ELF-1 (cell line): Measurements from ENCODE around the gene EMSY.
"Not testable (repeated sequence)": the region's sequence is repeated elsewhere in the genome, so short reads cannot be mapped to it uniquely, and the experiment has no call there.

Experiments used
- DNase-seq: peaks from one replicate; pipeline ENCODE4 v3.0.0-alpha.2; 2016; ENCODE audit warnings: low read depth, low spot score

Gene EMSY

DNA sequence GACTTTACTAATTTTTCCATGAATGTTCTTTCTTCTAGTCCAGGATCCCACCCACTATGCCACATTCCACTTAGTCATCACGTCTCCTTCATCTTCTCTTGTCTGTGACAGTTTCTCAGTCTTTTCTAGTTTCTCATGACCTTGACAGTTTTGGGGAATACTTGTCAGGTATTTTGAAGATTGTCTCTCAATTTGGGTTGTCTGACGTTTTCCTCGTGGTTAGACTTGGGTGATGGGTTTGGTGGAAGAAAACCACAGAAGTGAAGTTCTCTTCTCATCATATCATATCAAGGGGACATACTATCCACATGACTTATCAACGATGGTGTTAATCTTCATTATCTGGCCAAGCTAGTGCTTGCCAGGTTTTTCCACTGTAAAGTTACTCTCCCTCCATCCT is 123.3 kb downstream of the EMSY start:
- DNase-seq: no peak

DNA sequence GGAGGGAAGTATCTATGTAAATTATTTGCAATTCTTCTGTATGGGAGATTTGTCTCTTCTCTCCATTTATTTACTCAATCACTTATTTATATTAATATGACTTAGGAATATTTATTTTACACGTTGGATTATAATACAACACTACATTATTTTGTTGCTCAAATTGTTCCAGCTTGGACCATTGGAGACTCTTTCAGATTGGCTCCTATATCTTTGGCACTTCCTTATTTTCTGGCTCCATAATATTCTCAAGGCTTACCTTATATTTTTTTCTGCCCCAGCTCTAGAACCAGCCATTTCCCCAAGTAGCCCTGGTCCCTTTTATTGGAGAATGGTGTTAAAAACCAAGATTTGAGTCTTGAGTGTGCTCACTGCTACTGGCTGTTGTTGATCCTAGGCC is 123.8 kb downstream of the EMSY start:
- no peak for DNase-seq

DNA sequence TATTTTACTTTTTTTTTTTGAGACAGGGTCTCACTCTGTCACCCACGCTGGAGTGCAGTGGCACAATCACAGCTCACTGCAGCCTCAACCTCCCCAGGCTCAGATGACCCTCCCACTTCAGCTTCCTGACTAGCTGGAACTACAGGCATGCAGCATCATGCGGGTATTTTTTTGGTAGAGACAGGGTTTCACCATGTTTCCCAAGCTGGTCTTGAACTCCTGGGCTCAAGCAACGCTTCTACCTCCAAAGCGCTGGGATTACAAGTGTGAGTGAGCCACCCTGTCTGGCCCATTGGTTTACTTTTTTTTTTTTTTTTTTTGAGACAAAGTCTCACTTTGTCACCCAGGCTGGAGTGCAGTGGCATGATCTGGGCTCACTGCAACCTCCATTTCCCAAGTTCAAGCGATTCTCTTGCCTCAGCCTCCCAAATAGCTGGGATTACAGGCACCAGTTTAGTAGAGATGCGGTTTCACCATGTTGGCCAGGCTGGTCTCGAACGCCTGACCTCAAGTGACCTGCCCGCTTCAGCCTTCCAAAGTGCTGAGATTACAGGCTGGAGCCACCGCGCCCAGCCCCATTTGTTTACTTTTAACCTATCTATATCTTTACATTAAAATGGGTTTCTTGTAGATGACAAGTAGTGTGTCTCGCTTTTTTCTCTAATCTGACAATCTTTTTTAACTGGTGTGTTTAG is 127.5 kb downstream of the EMSY start:
- DNase-seq: not testable (repeated sequence)

- DNase-seq: peak; percentile 54
Observed at GRCh38 chr11:76574406-76574805, 129.6 kb downstream of the EMSY start.

DNA sequence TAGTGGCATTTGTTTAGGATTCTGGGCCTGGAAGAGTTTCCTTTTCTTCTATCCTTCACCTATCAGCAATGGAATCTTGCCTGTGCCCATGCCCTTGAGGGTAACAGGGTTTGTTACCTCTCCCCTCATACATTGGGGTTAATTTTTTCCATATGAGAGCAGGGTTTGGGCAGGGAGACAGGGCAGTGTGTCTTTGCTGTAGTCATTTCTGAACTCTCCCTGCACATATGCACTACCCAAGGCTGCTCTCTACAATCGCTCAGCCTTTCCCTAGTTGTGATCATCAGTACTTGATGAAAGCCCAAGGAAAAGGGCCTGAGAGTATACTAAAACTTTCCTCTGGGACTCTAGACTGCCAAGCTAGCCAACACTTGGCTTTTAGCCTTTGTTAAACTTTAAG is 130.1 kb downstream of the EMSY start:
- no peak for DNase-seq

DNA sequence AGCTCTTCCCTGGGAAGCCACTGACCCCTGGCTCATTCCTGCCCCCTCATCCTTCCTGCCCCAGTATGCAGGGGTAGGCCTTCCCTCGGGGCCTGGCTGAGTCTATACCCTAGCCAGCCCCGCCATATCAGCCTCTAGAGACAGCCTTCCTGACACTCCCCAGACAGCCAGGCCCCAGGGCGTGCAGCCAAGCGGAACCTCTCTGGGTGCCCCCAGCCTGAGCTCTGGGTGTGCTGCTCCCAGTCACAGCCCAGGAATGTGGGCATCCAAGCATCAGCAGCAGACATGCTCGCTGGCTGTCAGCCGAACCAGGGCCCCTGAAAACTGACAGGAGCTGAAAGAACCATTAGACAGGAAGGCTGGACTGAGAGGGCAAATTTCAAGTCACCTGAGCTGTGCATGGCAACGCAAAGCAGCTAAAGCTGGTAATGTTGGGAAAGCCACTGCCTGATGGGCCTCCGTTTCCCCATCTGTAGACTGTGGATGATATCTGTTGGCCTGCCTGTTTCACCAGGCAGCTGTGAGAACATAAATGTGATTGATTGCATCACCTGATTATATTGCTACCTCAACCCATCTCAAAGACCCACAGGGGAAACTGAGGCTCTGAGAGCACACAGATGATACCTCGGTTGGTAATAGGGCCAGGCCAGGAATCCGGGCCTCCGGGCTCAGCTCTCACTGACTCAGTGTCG is 132.6 kb downstream of the EMSY start:
- peak; percentile 96 for DNase-seq

DNA sequence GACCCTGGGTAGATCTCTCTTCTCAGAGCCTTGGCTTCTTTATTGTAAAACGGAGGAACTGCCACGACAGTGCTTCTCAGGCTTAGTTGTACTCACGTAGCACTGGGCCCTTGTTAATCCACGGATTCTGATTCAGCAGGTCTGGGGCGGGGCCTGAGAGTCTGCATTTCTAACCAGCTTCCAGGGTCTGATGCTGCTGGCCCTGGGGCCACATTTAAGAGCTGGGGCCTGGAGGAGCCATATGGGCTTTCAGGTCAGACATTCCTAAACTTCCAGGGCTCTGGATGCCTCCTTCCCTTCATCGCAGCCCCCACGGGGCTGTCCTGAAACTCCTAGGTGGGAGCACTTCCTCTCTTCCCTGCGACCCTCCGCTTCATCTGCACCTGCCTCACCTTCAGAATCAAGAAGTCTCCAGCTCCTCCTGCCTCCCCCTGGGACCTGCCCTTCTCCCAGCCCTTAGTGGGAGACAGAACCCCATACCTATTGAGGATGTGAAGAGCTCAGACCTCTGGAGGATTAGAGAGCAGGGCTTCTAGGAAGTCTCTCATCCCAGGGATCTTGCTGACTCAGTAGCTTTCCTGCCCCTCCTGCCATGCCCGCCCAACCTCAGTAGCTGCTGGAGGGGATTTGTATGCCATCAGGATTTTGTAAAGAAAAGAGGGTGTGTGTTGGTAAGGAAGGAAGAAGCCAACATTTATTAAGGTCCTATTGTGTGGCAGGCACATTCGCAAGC is 133.3 kb downstream of the EMSY start:
- peak; percentile 52 for DNase-seq

DNA sequence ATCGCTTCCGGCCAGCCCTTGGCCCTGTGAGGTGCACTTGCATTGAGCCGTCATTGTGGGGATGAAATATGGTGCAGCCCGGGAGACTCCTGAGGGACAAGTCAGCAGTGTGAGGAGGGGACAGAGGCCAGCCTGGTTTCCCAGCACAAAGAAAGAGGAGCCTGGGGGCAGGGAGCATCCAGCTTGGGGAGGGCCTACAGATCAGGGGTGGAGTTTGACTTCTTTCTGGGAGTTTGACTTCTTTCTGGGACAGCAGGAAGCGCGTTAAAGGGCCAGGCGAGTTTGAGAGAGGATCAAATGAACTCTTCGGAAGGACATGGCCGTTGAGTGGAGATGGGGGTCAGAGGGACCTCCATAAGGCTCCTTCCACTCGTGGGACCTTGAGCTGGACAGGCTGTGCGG is 133.8 kb downstream of the EMSY start:
- peak; percentile 96 for DNase-seq

GRCh38 chr11:76579056-76579751 is 134.4 kb downstream of the EMSY start:
- DNase-seq: peak; percentile 89

- DNase-seq: no peak
Observed at GRCh38 chr11:76579752-76580151, 134.9 kb downstream of the EMSY start.

- DNase-seq: not testable (repeated sequence)
Observed at GRCh38 chr11:76582471-76582870, 137.7 kb downstream of the EMSY start.

- no peak for DNase-seq
Observed at GRCh38 chr11:76587820-76588454, 143.1 kb downstream of the EMSY start.

- DNase-seq: peak; percentile 81
Observed at GRCh38 chr11:76588455-76589325, 143.9 kb downstream of the EMSY start.

- no peak for DNase-seq
Observed at GRCh38 chr11:76589477-76589876, 144.7 kb downstream of the EMSY start.

DNA sequence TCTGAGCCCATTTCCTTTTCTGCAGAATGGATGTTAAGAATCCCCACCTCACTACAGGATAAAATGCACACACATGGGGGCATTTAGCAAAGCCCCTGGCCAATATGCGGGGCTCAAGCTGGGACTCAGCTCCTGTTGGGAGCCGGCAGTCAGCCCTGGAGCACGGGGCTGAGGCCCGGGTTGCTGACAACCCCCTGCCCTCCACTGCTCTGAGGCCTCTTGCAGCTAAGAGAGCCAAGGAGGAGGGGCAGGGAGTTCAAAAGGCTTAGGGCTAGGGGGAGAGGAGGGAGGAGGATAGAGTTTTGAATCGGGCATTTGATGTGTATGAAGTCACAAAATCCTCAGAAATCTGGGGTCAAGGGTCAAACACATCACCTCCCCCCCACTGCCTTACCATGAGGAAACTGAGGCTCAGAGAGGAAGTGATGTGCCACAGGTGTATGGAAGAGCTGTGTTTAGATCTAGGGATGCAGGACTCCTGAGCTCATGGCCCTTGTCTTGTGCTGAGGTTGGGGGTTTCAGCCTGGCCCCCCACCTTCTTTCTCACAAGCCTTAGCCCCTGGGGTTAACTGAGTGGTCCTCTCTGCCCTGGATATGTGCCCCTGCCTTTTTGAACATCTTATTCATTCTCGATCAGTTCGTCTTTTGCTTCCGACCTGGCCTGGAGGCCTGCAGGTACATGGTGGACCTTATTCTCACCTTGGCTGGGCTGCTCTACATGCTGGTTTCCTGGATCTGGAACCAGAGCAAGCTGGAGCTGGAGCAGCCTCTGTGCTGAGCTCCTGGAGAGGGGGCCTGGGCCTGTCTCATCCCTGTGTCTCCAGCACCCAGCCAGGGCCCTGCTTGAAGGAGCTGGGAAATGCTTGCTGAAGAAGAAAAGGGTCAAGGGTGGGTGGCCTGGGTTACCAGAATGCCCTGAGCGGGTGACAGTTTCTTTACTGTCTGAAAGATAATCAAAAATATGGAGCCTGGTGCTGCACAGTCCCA is 145.4 kb downstream of the EMSY start:
- DNase-seq: peak; percentile 29

DNA sequence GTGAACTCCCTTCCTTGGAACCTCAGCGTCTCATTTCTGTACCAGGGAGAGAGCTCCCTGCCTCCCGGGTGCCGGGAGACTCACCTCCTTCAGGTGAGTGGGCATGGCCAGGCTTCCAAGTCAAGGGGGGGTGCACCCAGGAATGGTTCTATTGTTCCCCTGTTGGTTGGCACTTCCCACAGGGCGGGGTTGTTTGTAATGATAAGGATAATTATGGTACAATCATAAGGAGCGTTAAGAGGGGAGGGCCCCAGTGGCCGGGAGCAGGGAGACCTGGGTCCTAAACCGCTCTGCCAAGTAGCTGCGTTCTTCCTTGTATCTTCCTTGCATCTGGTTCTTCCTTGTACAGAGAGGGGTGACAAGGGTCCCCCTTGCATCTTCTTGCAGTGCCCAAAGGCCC is 146.6 kb downstream of the EMSY start:
- DNase-seq: no peak

GRCh38 chr11:76592025-76592914 is 147.5 kb downstream of the EMSY start:
- no peak for DNase-seq

DNA sequence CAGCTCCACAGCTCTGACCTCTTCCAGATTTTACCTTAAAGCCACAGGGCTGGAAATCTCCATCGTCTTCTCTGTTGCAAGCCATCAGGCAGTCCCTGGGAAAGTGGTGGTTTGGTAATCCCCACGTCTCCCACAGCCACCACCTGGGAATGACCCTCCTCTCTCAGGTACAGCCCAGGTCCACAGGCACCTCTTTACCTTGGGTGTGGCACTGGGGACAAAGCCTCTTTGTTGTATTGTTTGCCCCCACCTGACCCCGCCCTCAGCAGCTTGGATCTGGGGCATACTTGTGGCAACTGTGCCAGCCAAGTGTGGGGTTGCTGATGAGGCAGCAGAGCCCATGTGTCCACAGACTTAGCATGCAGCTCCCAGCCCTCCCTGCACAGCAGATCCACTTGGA is 148.1 kb downstream of the EMSY start:
- DNase-seq: no peak
